Right lobe of liver (tissue), 6 donors: ENCODE results near the gene MAP3K3. TPM values are rescaled to one million over a fixed set of nuclear protein-coding genes. Genes with fewer than 3 reads are reported as not detected.

ENCODE experiments used
- ATAC-seq, 4 donors: fragments of 200-7000 bp; cut with Tn5 transposase; one replicate each; pipeline ENCODE4 v1.9.1; 2020; ENCODE audit warnings: mild to moderate bottlenecking in 4 of 4, moderate library complexity in 4 of 4
- DNase-seq, 3 donors: peaks; one replicate each; pipeline ENCODE4 v3.0.0-alpha.2; 2020
- H3K27ac ChIP-seq, 3 donors: fragments of 200-600 bp; one replicate each; pipeline ENCODE4 v1.8.0; 2022
- H3K27me3 ChIP-seq, 2 donors: fragments of 200-600 bp; one replicate each; pipeline ENCODE4 v1.8.0; 2022
- H3K36me3 ChIP-seq, 4 donors: fragments of 200-600 bp; sonication (generic) in 1 of 4; one replicate each; pipeline versions ENCODE4 v1.5.1 to v1.8.0; 2017 to 2022; ENCODE audit warnings: control low read depth in 1 of 4
- H3K4me1 ChIP-seq, 4 donors: fragments of 200-600 bp; sonication (generic) in 1 of 4; one replicate each; pipeline versions ENCODE4 v1.5.1 to v1.8.0; 2017 to 2022; ENCODE audit warnings: control low read depth in 1 of 4
- H3K4me3 ChIP-seq, 3 donors: fragments of 200-600 bp; one replicate each; pipeline ENCODE4 v1.8.0; 2022
- H3K9me3 ChIP-seq, 4 donors: fragments of 200-600 bp; sonication (generic) in 1 of 4; one replicate each; pipeline versions ENCODE4 v1.5.1 to v1.8.0; 2017 to 2022; ENCODE audit warnings: control low read depth in 1 of 4
- CTCF ChIP-seq, 4 donors: fragments of 200-600 bp in 3 of 4; fragments of 450-650 bp in 1 of 4; IDR thresholded peaks; one replicate each; pipeline versions ENCODE4 v1.5.1 to v1.8.0; 2016 to 2022; ENCODE audit warnings: antibody characterized with exemption in 4 of 4, mild to moderate bottlenecking in 2 of 4
- POLR2A ChIP-seq: fragments of 450-650 bp; IDR thresholded peaks from one replicate; pipeline ENCODE4 v1.6.1; 2017; ENCODE audit warnings: antibody characterized with exemption, mild to moderate bottlenecking
- WGBS: methylation state at CpG from one replicate; pipeline ENCODE4 v1.1.6; 2018; ENCODE audit warnings: low coverage, low lambda C conversion rate; ENCODE audit not compliant: insufficient coverage; ENCODE audit errors: missing lambda C conversion rate; 5-methylcytosine and 5-hydroxymethylcytosine counted together
- intact Hi-C, 2 donors: fragments of 100-400 bp; cut with DNase I; formaldehyde crosslinking; loops; one replicate each; pipeline versions ENCODE4 v1.11.2 to v1.14.1; 2022
- total RNA-seq, 6 experiments: library from RNA; depleted of rRNA in 2 of 6; stranded (reverse); fragments of >200 nt in 2 of 6; fragmentation: NEBNext Ultra II Directional in 3 of 6; extraction: Animal tissue kit (Norgen Biotek cat#: 25700) in 3 of 6; gene quantifications; one replicate each; pipeline versions ENCODE4 v1.1.0 to v1.2.4, GENCODE V29; 2016 to 2023
- donor health status: DM: no; HTN: yes; CAD: no.
- donor health status: DM: no; HTN: no; CAD: no.
- donor health status: DM: no; HTN: no; CAD: no.
- donor health status: DM: no; HTN: yes; CAD: no.
- donor health status: DM: no; HTN: yes; CAD: no.

MAP3K3 gene
- total RNA-seq, 6 experiments from 2014 or later: 10.6 to 15.8 (median 13.0) TPM

GRCh38 chr17:63653050-63653449 is 30.8 kb downstream of the MAP3K3 start:
- no peak for ATAC-seq
- no peaks in the 10 kb centered on the region for H3K27me3 ChIP-seq
- H3K27ac ChIP-seq: no peak overlapping the region
- intact Hi-C loops: no loop called here
- H3K9me3 ChIP-seq: no peaks in the 10 kb centered on the region
- TF ChIP-seq CTCF (IDR thresholded peaks at IDR 0.05): no peak
- TF ChIP-seq POLR2A: no peak
- peaks cover 0 to 33% (median 6%) of the 10 kb centered on the region in 4 donors for H3K36me3 ChIP-seq
- WGBS: 56% methylated on average over 2 of the region's 2 CpGs
- H3K4me1 ChIP-seq: peaks cover 0 to 12% (median 0%) of the 10 kb centered on the region in 4 donors
- DNase-seq: no peak
- H3K4me3 ChIP-seq: no peak overlapping the region

DNA sequence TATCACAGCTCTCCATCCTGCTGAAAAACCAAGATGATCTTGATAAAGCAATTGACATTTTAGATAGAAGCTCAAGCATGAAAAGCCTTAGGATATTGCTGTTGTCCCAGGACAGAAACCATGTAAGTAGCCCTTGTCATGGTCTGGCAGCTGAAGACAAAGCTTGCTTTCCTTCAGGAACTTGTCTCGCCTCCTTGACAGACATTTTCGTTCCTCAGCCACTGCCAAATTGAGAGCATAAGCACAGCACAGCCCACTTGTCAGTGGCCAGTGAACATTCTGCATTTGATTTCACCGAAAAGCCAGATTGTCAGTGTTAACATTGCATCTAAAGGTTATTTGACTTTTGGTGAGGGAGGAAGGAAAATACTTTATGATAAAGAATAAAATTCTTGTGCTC is 35.6 kb downstream of the MAP3K3 start:
- no peak for DNase-seq
- H3K27ac ChIP-seq: no peak overlapping the region
- H3K4me3 ChIP-seq: no peak overlapping the region
- H3K36me3 ChIP-seq: peaks cover 0 to 48% (median 7%) of the 10 kb centered on the region in 4 donors
- ATAC-seq: no peak
- no peaks in the 10 kb centered on the region for H3K9me3 ChIP-seq
- intact Hi-C loops: no loop called here
- TF ChIP-seq CTCF (IDR thresholded peaks at IDR 0.05): no peak
- no peak for TF ChIP-seq POLR2A
- 86% methylated on average over 2 of the region's 3 CpGs for WGBS
- no peaks in the 10 kb centered on the region for H3K27me3 ChIP-seq
- H3K4me1 ChIP-seq: no peaks in the 10 kb centered on the region

DNA sequence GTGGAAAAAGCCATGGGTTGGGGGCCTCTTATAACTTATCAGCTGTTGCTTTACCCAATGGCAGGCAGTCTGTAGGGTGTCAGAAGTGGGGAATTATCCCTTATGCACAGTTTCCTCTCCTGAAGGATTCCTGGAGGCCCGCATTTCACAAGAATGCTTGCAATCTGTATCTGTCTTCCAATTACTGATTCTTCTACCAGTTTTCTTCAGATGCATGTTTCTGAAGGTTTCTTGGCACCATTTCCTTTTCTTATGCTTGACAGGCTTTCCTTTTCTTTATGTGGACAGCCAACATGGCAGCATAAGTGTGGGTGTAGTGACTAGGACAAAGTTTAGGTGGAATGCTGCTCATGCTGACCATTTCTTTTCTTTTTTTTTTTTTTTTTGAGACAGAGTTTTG is 36.1 kb downstream of the MAP3K3 start:
- no peak for ATAC-seq
- no peaks in the 10 kb centered on the region for H3K27me3 ChIP-seq
- TF ChIP-seq POLR2A (no peak), CTCF (IDR thresholded peaks at IDR 0.05) (no peak)
- no peaks in the 10 kb centered on the region for H3K9me3 ChIP-seq
- no peak overlapping the region for H3K27ac ChIP-seq
- H3K4me1 ChIP-seq: no peaks in the 10 kb centered on the region
- intact Hi-C loops: no loop called here
- no peak for DNase-seq
- no peak overlapping the region for H3K4me3 ChIP-seq
- peaks cover 0 to 48% (median 5%) of the 10 kb centered on the region in 4 donors for H3K36me3 ChIP-seq
- 100% methylated on average over 1 of the region's 1 CpG for WGBS

GRCh38 chr17:63659850-63660249 is 37.6 kb downstream of the MAP3K3 start:
- Histone ChIP-seq H3K27ac (no peak overlapping the region), H3K27me3 (no peaks in the 10 kb centered on the region), H3K4me1 (no peaks in the 10 kb centered on the region), H3K4me3 (no peak overlapping the region), H3K9me3 (no peaks in the 10 kb centered on the region), H3K36me3 (peaks cover 0 to 37% (median 4%) of the 10 kb centered on the region in 4 donors)
- intact Hi-C loops: no loop called here
- TF ChIP-seq POLR2A (no peak), CTCF (IDR thresholded peaks at IDR 0.05) (no peak)
- DNase-seq: no peak
- WGBS: 89% methylated on average over 3 of the region's 3 CpGs
- no peak for ATAC-seq
